Measurements from ENCODE around the gene ZNF746.

ZNF746 gene

GRCh38 chr7:149497467-149498261, at the start of gene ZNF746:
Gene ZNF746, minus strand, starts transcription at chr7:149497809. Its CDS starts 273 bp downstream, at chr7:149497536.
- H3K27me3 ChIP-seq (ENCODE audit: control insufficient read depth, insufficient read depth, low read length), result peaks cover 33% of the 10 kb centered on the region
- peak within 1 kb of the TSS; percentile 83 for H3K9ac ChIP-seq (ENCODE audit: low read length)
- no peaks in the 10 kb centered on the region; the same call in 1 of the 2 replicates for H3K4me1 ChIP-seq (ENCODE audit: control insufficient read depth, insufficient read depth, low read length)
- H3K4me3 ChIP-seq (ENCODE audit: low read depth, low read length), result peak within 1 kb of the TSS; percentile 75
- no peaks in the 10 kb centered on the region for H3K9me3 ChIP-seq (ENCODE audit: control insufficient read depth, insufficient read depth, low read depth, low read length)
- no peak within 1 kb of the TSS for H3K27ac ChIP-seq (ENCODE audit: low read depth, low read length)
- peaks cover 14% of the 10 kb centered on the region for H3K36me3 ChIP-seq (ENCODE audit: control insufficient read depth, insufficient read depth, low read length)

DNA sequence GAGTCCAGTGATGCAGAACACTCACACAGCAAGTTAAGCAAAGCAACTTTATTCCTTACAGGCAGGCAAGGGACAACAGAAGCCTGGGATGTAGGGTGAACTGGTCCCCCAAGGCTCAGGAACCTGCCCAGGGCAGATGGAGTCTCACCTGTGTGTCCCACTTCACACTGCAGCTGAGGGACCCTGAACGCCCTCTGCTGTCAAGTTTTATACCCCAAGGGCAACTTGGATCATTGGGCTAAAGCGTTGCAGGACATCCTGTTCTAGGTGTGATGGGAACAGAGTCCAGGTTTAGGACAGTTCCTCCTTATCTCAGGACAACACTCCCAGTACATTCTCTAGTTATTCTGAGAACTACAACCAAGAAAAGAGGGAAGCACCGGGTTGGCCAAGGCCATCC, 49.5 kb upstream of the ZNF746 start:
- H3K36me3 ChIP-seq (ENCODE audit: control insufficient read depth, insufficient read depth, low read length), result peaks cover 62% of the 10 kb centered on the region
- H3K4me3 ChIP-seq (ENCODE audit: low read depth, low read length), result no peak overlapping the region
- no peaks in the 10 kb centered on the region for H3K27me3 ChIP-seq (ENCODE audit: control insufficient read depth, insufficient read depth, low read length)
- H3K27ac ChIP-seq (ENCODE audit: low read depth, low read length), result no peak overlapping the region
- H3K9ac ChIP-seq (ENCODE audit: low read length), result no peak overlapping the region
- H3K4me1 ChIP-seq (ENCODE audit: control insufficient read depth, insufficient read depth, low read length), result no peaks in the 10 kb centered on the region
- 0 out of 2 replicates have a peak, but pooled peaks cover 4% of the 10 kb centered on the region for H3K9me3 ChIP-seq (ENCODE audit: control insufficient read depth, insufficient read depth, low read depth, low read length)

GRCh38 chr7:149546331-149546730, 48.7 kb upstream of the ZNF746 start:
- peaks cover 7% of the 10 kb centered on the region for H3K9me3 ChIP-seq (ENCODE audit: control insufficient read depth, insufficient read depth, low read depth, low read length)
- H3K27me3 ChIP-seq (ENCODE audit: control insufficient read depth, insufficient read depth, low read length), result no peaks in the 10 kb centered on the region
- H3K27ac ChIP-seq (ENCODE audit: low read depth, low read length), result no peak overlapping the region

DNA sequence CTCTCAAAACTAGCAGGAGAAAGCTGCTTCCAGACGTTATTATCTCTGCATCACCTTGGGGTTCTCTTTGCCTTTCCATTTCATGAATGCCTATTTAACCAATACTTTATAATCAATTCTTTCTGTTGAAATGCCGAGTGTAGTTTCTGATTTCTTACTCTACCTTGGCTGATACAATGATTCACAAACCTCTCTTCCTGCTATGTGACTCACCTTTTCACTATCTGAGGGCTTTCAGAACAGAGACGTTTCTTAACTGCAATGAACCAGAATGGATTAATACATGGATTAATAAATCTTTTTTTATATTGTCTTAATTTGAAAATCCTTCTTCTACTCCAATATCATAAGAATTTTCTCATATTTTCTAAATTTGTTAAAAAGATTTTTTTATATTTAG, 46.4 kb upstream of the ZNF746 start:
- no peaks in the 10 kb centered on the region for H3K4me1 ChIP-seq (ENCODE audit: control insufficient read depth, insufficient read depth, low read length)
- no peak overlapping the region for H3K4me3 ChIP-seq (ENCODE audit: low read depth, low read length)
- H3K9me3 ChIP-seq (ENCODE audit: control insufficient read depth, insufficient read depth, low read depth, low read length), result peaks cover 15% of the 10 kb centered on the region
- H3K27me3 ChIP-seq (ENCODE audit: control insufficient read depth, insufficient read depth, low read length), result no peaks in the 10 kb centered on the region
- H3K27ac ChIP-seq (ENCODE audit: low read depth, low read length), result no peak overlapping the region
- no peak overlapping the region for H3K9ac ChIP-seq (ENCODE audit: low read length)
- H3K36me3 ChIP-seq (ENCODE audit: control insufficient read depth, insufficient read depth, low read length), result peaks cover 31% of the 10 kb centered on the region

More at GRCh38 chr7:149546331-149546730, 48.7 kb upstream of the ZNF746 start:
- H3K4me3 ChIP-seq (ENCODE audit: low read depth, low read length), result no peak overlapping the region
- peaks cover 54% of the 10 kb centered on the region for H3K36me3 ChIP-seq (ENCODE audit: control insufficient read depth, insufficient read depth, low read length)
- no peaks in the 10 kb centered on the region for H3K4me1 ChIP-seq (ENCODE audit: control insufficient read depth, insufficient read depth, low read length)
- no peak overlapping the region for H3K9ac ChIP-seq (ENCODE audit: low read length)

- H3K27me3 ChIP-seq (ENCODE audit: control insufficient read depth, insufficient read depth, low read length), result no peaks in the 10 kb centered on the region
- H3K27ac ChIP-seq (ENCODE audit: low read depth, low read length), result no peak overlapping the region
- no peaks in the 10 kb centered on the region for H3K4me1 ChIP-seq (ENCODE audit: control insufficient read depth, insufficient read depth, low read length)
- peaks cover 65% of the 10 kb centered on the region for H3K9me3 ChIP-seq (ENCODE audit: control insufficient read depth, insufficient read depth, low read depth, low read length)
- H3K36me3 ChIP-seq (ENCODE audit: control insufficient read depth, insufficient read depth, low read length), result no peaks in the 10 kb centered on the region
- H3K9ac ChIP-seq (ENCODE audit: low read length), result no peak overlapping the region
- no peak overlapping the region for H3K4me3 ChIP-seq (ENCODE audit: low read depth, low read length)
Measured at GRCh38 chr7:149532654-149533053, 35.0 kb upstream of the ZNF746 start.

DNA sequence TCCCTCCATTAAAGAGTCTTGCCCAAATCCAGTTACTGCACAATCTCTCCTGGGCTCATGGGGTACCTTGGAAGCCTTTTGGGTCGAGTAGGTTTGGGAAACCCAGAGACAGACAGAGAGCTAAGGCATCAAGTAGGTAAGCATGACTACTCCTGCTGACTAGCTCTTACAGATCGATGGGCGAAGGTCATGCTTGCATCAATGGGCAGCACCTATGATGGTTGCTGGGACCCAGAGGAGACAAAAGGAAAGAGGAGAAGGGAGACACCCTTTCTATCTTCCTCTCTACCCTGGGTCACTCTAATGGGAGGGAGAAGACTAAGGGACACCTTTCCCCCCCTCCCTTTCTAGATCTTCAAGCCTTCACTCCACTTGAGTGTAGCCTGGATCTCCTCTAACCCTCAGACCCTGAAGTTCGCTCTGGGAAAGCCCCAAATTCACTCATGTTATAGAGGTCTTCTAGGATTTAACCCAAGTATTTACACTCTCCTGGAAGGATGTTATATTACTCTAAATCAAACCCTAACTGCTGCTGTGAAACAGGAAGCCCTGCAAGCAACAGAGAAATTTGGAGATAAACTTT, 31.6 kb upstream of the ZNF746 start:
- no peaks in the 10 kb centered on the region for H3K36me3 ChIP-seq (ENCODE audit: control insufficient read depth, insufficient read depth, low read length)
- H3K4me1 ChIP-seq (ENCODE audit: control insufficient read depth, insufficient read depth, low read length), result no peaks in the 10 kb centered on the region
- H3K9me3 ChIP-seq (ENCODE audit: control insufficient read depth, insufficient read depth, low read depth, low read length), result peaks cover 76% of the 10 kb centered on the region
- no peak overlapping the region for H3K9ac ChIP-seq (ENCODE audit: low read length)
- no peak overlapping the region for H3K4me3 ChIP-seq (ENCODE audit: low read depth, low read length)
- no peak overlapping the region for H3K27ac ChIP-seq (ENCODE audit: low read depth, low read length)
- H3K27me3 ChIP-seq (ENCODE audit: control insufficient read depth, insufficient read depth, low read length), result no peaks in the 10 kb centered on the region

- H3K4me1 ChIP-seq (ENCODE audit: control insufficient read depth, insufficient read depth, low read length), result no peaks in the 10 kb centered on the region
- no peak overlapping the region for H3K4me3 ChIP-seq (ENCODE audit: low read depth, low read length)
- no peaks in the 10 kb centered on the region for H3K27me3 ChIP-seq (ENCODE audit: control insufficient read depth, insufficient read depth, low read length)
- no peak overlapping the region for H3K9ac ChIP-seq (ENCODE audit: low read length)
- H3K9me3 ChIP-seq (ENCODE audit: control insufficient read depth, insufficient read depth, low read depth, low read length), result peaks cover 68% of the 10 kb centered on the region
- no peaks in the 10 kb centered on the region for H3K36me3 ChIP-seq (ENCODE audit: control insufficient read depth, insufficient read depth, low read length)
- H3K27ac ChIP-seq (ENCODE audit: low read depth, low read length), result no peak overlapping the region
Measured at GRCh38 chr7:149527414-149527813, 29.8 kb upstream of the ZNF746 start.

DNA sequence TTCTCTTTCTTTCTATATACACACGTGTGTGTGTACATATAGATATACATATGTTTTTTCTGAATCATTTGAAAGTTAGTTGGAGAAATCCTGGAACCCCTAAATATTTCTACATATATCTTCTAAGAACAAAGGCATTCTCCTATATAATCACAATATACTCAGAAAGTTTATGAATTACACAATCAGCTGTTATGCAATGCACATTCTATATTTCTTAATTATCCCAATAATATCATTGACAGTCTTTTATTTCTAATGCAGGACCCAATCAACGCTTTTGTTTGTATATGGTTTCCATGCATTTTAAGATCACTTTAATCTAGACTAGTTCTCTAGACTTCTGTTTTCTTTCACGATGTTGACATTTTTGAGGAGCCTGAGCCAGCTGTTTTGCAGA, 27.7 kb upstream of the ZNF746 start:
- Histone ChIP-seq H3K4me1 (ENCODE audit: control insufficient read depth, insufficient read depth, low read length) (no peaks in the 10 kb centered on the region), H3K27ac (ENCODE audit: low read depth, low read length) (no peak overlapping the region), H3K4me3 (ENCODE audit: low read depth, low read length) (no peak overlapping the region), H3K9me3 (ENCODE audit: control insufficient read depth, insufficient read depth, low read depth, low read length) (peaks cover 51% of the 10 kb centered on the region), H3K36me3 (ENCODE audit: control insufficient read depth, insufficient read depth, low read length) (no peaks in the 10 kb centered on the region), H3K27me3 (ENCODE audit: control insufficient read depth, insufficient read depth, low read length) (no peaks in the 10 kb centered on the region), H3K9ac (ENCODE audit: low read length) (no peak overlapping the region)

DNA sequence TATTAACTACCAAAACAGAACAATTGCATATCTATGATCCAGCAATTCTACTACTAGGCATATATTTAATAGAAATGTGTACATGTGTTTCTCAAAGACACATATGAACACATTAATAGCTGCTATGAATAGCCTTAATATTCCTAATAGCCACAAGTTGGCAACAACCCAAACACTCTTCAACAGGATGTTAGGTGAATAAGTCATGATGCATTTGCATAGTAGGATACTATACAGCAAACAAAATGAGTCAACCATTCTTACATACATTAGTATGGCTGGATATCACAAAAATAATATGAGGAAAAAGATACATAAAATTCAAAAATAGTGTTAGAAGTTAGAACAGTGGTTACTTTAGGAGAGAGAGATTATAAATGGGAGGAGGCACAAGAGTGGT, 26.8 kb upstream of the ZNF746 start:
- Histone ChIP-seq H3K36me3 (ENCODE audit: control insufficient read depth, insufficient read depth, low read length) (no peaks in the 10 kb centered on the region), H3K27ac (ENCODE audit: low read depth, low read length) (no peak overlapping the region), H3K9me3 (ENCODE audit: control insufficient read depth, insufficient read depth, low read depth, low read length) (peaks cover 45% of the 10 kb centered on the region), H3K4me3 (ENCODE audit: low read depth, low read length) (no peak overlapping the region), H3K4me1 (ENCODE audit: control insufficient read depth, insufficient read depth, low read length) (no peaks in the 10 kb centered on the region), H3K9ac (ENCODE audit: low read length) (no peak overlapping the region), H3K27me3 (ENCODE audit: control insufficient read depth, insufficient read depth, low read length) (no peaks in the 10 kb centered on the region)

DNA sequence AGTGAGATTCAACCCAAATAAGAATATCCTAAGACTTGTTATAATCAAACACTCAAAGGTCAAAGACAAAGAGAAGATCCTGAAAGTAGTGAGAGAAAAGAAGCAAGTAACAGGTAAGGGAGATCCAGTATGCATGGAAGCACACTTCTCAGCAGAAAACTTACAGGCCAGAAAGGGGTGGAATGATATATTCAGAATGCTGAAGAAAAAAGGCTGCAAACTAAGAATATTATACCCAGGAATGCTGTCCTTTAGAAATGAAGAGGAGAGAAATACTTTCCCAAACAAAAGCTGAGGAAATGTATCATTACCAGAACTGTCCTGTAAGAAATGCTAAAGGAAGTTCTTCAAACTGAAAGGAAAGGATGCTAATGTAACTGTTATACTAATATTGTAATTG, 12.6 kb upstream of the ZNF746 start:
- no peaks in the 10 kb centered on the region for H3K27me3 ChIP-seq (ENCODE audit: control insufficient read depth, insufficient read depth, low read length)
- peaks cover 25% of the 10 kb centered on the region for H3K9me3 ChIP-seq (ENCODE audit: control insufficient read depth, insufficient read depth, low read depth, low read length)

GRCh38 chr7:149509774-149510173, 12.2 kb upstream of the ZNF746 start:
- Histone ChIP-seq H3K4me1 (ENCODE audit: control insufficient read depth, insufficient read depth, low read length) (no peaks in the 10 kb centered on the region), H3K27ac (ENCODE audit: low read depth, low read length) (no peak overlapping the region), H3K36me3 (ENCODE audit: control insufficient read depth, insufficient read depth, low read length) (no peaks in the 10 kb centered on the region), H3K9me3 (ENCODE audit: control insufficient read depth, insufficient read depth, low read depth, low read length) (peaks cover 25% of the 10 kb centered on the region), H3K27me3 (ENCODE audit: control insufficient read depth, insufficient read depth, low read length) (no peaks in the 10 kb centered on the region), H3K9ac (ENCODE audit: low read length) (no peak overlapping the region), H3K4me3 (ENCODE audit: low read depth, low read length) (no peak overlapping the region)

More for the DNA sequence above, 12.6 kb upstream of the ZNF746 start:
- Histone ChIP-seq H3K4me3 (ENCODE audit: low read depth, low read length) (no peak overlapping the region), H3K4me1 (ENCODE audit: control insufficient read depth, insufficient read depth, low read length) (no peaks in the 10 kb centered on the region), H3K9ac (ENCODE audit: low read length) (no peak overlapping the region), H3K27ac (ENCODE audit: low read depth, low read length) (no peak overlapping the region), H3K36me3 (ENCODE audit: control insufficient read depth, insufficient read depth, low read length) (no peaks in the 10 kb centered on the region)

Data from HUES6 (cell line).